ENCODE measurements around the gene OR10AD1.

DNA sequence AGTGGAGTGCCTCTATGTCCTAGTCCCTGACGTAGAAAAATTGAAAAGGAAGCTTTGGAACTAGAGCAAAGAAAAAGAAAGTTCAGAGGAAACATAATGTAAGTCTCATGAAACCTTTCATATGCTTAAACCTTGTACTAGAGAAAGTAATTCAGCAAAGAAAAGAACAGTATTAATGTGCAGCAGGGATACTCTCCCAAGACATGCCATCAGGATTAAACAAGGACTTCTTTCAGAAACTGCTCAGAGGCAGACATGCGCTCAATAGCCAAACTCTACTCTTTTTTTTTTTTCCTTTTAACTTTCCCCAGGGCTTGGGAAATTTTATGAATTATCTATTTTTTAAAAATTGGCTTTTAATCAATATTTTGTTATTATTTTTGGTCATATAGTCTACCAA, 38.6 kb downstream of the OR10AD1 start:
- TF ChIP-seq CTCF (IDR thresholded peaks at IDR 0.05) = no peak
- no peak for TF ChIP-seq USF2 (CRISPR knock-in tag; IDR thresholded peaks at IDR 0.05)
- TF ChIP-seq ATF3 (CRISPR knock-in tag; conservative IDR thresholded peaks at IDR 0.05) = no peak
- TF ChIP-seq USF1 (CRISPR knock-in tag; IDR thresholded peaks at IDR 0.05) = no peak
- no peak for TF ChIP-seq ELF4 (CRISPR knock-in tag; IDR thresholded peaks at IDR 0.05; ENCODE audit: low read depth)
- no peak for TF ChIP-seq ESRRA (CRISPR knock-in tag; IDR thresholded peaks at IDR 0.05; ENCODE audit: borderline replicate concordance)
- TF ChIP-seq, protein P1, sequence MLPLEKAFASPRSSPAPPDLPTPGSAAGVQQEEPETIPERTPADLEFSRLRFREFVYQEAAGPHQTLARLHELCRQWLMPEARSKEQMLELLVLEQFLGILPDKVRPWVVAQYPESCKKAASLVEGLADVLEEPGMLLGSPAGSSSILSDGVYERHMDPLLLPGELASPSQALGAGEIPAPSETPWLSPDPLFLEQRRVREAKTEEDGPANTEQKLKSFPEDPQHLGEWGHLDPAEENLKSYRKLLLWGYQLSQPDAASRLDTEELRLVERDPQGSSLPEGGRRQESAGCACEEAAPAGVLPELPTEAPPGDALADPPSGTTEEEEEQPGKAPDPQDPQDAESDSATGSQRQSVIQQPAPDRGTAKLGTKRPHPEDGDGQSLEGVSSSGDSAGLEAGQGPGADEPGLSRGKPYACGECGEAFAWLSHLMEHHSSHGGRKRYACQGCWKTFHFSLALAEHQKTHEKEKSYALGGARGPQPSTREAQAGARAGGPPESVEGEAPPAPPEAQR (CRISPR knock-in tag; IDR thresholded peaks at IDR 0.05) = no peak
- TF ChIP-seq FOXP4 (CRISPR knock-in tag; IDR thresholded peaks at IDR 0.05) = no peak
- TF ChIP-seq TP53 (CRISPR knock-in tag; IDR thresholded peaks at IDR 0.05) = no peak
- TF ChIP-seq, protein P2, sequence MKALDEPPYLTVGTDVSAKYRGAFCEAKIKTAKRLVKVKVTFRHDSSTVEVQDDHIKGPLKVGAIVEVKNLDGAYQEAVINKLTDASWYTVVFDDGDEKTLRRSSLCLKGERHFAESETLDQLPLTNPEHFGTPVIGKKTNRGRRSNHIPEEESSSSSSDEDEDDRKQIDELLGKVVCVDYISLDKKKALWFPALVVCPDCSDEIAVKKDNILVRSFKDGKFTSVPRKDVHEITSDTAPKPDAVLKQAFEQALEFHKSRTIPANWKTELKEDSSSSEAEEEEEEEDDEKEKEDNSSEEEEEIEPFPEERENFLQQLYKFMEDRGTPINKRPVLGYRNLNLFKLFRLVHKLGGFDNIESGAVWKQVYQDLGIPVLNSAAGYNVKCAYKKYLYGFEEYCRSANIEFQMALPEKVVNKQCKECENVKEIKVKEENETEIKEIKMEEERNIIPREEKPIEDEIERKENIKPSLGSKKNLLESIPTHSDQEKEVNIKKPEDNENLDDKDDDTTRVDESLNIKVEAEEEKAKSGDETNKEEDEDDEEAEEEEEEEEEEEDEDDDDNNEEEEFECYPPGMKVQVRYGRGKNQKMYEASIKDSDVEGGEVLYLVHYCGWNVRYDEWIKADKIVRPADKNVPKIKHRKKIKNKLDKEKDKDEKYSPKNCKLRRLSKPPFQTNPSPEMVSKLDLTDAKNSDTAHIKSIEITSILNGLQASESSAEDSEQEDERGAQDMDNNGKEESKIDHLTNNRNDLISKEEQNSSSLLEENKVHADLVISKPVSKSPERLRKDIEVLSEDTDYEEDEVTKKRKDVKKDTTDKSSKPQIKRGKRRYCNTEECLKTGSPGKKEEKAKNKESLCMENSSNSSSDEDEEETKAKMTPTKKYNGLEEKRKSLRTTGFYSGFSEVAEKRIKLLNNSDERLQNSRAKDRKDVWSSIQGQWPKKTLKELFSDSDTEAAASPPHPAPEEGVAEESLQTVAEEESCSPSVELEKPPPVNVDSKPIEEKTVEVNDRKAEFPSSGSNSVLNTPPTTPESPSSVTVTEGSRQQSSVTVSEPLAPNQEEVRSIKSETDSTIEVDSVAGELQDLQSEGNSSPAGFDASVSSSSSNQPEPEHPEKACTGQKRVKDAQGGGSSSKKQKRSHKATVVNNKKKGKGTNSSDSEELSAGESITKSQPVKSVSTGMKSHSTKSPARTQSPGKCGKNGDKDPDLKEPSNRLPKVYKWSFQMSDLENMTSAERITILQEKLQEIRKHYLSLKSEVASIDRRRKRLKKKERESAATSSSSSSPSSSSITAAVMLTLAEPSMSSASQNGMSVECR (CRISPR knock-in tag; IDR thresholded peaks at IDR 0.05; ENCODE audit: borderline replicate concordance) = no peak
- no peak for TF ChIP-seq FOXK1 (CRISPR knock-in tag; IDR thresholded peaks at IDR 0.05)
- TF ChIP-seq IRF2 (CRISPR knock-in tag; IDR thresholded peaks at IDR 0.05; ENCODE audit: borderline replicate concordance, low read depth) = no peak
- TF ChIP-seq JUN (CRISPR knock-in tag; IDR thresholded peaks at IDR 0.05) = no peak

Measured in WTC11 (cell line).